Measurements from ENCODE around the gene AGBL3.

- TF ChIP-seq CTCF (IDR thresholded peaks at IDR 0.05) = no peak
- no peak for TF ChIP-seq POLR2AphosphoS5 (IDR thresholded peaks at IDR 0.05)
Measured at GRCh38 chr7:135076882-135077281, 90.6 kb downstream of the AGBL3 start.

Data from sigmoid colon (tissue), 4 donors.